Tibial artery (tissue), 4 donors: ENCODE measurements around the gene C12orf76.
A peak's percentile ranks its signal among the peaks of the same experiment; 100 is the strongest.

Experiments
- DNase-seq, 2 donors: peaks; one replicate each; pipeline ENCODE4 v3.0.0-alpha.2; 2019
- H3K27ac ChIP-seq, 2 donors: fragments of 200-600 bp; sonication (generic) in 1 of 2; 1 replicate in 1 of 2; 2 replicates in 1 of 2; pipeline ENCODE4 v1.5.1; 2018 to 2019; ENCODE audit warnings: mild to moderate bottlenecking in 1 of 2
- H3K27me3 ChIP-seq, 2 donors: fragments of 200-600 bp; sonication (generic) in 1 of 2; one replicate each; pipeline versions ENCODE4 v1.5.1 to v1.6.0; 2016 to 2019
- H3K36me3 ChIP-seq, 3 donors: fragments of 200-600 bp; sonication (generic) in 2 of 3; one replicate each; pipeline ENCODE4 v1.5.1; 2016 to 2019; ENCODE audit warnings: mild to moderate bottlenecking in 2 of 3
- H3K4me1 ChIP-seq, 4 donors: fragments of 200-600 bp; sonication (generic) in 2 of 4; 1 replicate in 3 of 4; 2 replicates in 1 of 4; pipeline ENCODE4 v1.5.1; 2016 to 2019
- H3K4me3 ChIP-seq, 2 donors: fragments of 200-600 bp; sonication (generic) in 1 of 2; 1 replicate in 1 of 2; 2 replicates in 1 of 2; pipeline ENCODE4 v1.5.1; 2018 to 2019; ENCODE audit warnings: mild to moderate bottlenecking in 2 of 2
- H3K9me3 ChIP-seq, 3 donors: fragments of 200-600 bp; sonication (generic) in 1 of 3; one replicate each; pipeline ENCODE4 v1.5.1; 2016 to 2019
- intact Hi-C: fragments of 100-400 bp; cut with DNase I; formaldehyde crosslinking; loops from one replicate; pipeline ENCODE4 v1.15.0; 2023; ENCODE audit warnings: low total_unique reads
- TF ChIP-seq, protein P1 (sequence below), 2 experiments: fragments of 200-600 bp in 1 of 2; fragments of 450-650 bp in 1 of 2; IDR thresholded peaks; one replicate each; pipeline ENCODE4 v1.5.1; 2017 to 2019; ENCODE audit warnings: antibody characterized with exemption in 2 of 2, mild to moderate bottlenecking in 1 of 2, moderate library complexity in 1 of 2

The C12orf76 gene

GRCh38 chr12:110039085-110039807 is 9.1 kb downstream of the C12orf76 start:
- TF ChIP-seq, protein P1, sequence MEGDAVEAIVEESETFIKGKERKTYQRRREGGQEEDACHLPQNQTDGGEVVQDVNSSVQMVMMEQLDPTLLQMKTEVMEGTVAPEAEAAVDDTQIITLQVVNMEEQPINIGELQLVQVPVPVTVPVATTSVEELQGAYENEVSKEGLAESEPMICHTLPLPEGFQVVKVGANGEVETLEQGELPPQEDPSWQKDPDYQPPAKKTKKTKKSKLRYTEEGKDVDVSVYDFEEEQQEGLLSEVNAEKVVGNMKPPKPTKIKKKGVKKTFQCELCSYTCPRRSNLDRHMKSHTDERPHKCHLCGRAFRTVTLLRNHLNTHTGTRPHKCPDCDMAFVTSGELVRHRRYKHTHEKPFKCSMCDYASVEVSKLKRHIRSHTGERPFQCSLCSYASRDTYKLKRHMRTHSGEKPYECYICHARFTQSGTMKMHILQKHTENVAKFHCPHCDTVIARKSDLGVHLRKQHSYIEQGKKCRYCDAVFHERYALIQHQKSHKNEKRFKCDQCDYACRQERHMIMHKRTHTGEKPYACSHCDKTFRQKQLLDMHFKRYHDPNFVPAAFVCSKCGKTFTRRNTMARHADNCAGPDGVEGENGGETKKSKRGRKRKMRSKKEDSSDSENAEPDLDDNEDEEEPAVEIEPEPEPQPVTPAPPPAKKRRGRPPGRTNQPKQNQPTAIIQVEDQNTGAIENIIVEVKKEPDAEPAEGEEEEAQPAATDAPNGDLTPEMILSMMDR (IDR thresholded peaks at IDR 0.05), result no peak
- Histone ChIP-seq H3K27ac (peak overlapping the region; percentile 15 to 60), H3K36me3 (peaks cover 19 to 57% (median 43%) of the 10 kb centered on the region in 3 donors), H3K4me1 (peaks cover 0 to 31% (median 14%) of the 10 kb centered on the region in 4 donors), H3K4me3 (no peak overlapping the region), H3K27me3 (no peaks in the 10 kb centered on the region), H3K9me3 (no peaks in the 10 kb centered on the region)
- intact Hi-C loops, result no loop called here
- no peak for DNase-seq

DNA sequence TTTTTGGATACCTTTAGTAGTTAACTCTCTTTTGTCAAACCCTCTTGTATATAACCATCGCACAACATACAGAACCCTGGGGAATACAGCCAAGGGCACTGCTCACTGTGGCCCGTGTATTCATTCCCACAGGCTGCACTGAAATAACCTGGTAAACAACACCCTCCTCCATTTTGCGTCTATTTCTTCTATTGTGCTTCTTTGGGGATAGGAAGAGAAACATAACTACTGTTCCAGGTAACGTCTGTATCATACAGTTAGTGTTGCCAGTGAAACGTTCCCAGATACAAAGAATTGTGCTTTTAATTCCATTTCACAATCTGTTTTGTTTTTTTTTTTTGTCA is 9.6 kb downstream of the C12orf76 start:
- Histone ChIP-seq H3K36me3 (peaks cover 19 to 62% (median 49%) of the 10 kb centered on the region in 3 donors), H3K4me1 (peaks cover 0 to 31% (median 14%) of the 10 kb centered on the region in 4 donors)
- intact Hi-C loops, result no loop called here

DNA sequence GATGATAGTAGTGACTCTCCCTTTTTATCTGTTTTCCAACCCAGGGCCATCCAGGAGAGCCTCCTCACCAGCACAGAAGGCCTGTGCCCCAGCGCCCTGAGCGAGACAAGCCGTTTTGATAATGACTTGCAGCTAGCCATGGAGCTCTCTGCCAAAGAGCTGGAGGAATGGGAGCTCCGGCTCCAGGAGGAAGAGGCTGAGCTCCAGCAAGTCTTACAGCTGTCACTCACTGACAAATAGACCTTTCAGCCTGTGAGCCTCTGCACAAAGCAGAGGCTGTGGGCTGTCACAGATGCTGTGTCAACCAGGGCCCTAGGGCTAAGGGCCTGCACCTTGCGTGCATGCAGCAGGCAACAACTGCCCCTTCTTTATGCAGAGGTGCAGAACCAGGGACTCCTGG is 11.0 kb downstream of the C12orf76 start:
- DNase-seq, result no peak
- H3K36me3 ChIP-seq, result peaks cover 19 to 66% (median 55%) of the 10 kb centered on the region in 3 donors
- no peak overlapping the region for H3K27ac ChIP-seq
- H3K27me3 ChIP-seq, result no peaks in the 10 kb centered on the region
- intact Hi-C loops, result no loop called here
- H3K9me3 ChIP-seq, result no peaks in the 10 kb centered on the region
- peaks cover 0 to 23% (median 12%) of the 10 kb centered on the region in 4 donors for H3K4me1 ChIP-seq
- TF ChIP-seq, protein P1 (IDR thresholded peaks at IDR 0.05), result no peak
- H3K4me3 ChIP-seq, result no peak overlapping the region

More for the DNA sequence above, 9.6 kb downstream of the C12orf76 start:
- DNase-seq, result no peak
- TF ChIP-seq, protein P1 (IDR thresholded peaks at IDR 0.05), result no peak
- Histone ChIP-seq H3K27ac (peak overlapping the region; percentile 3 to 60), H3K4me3 (no peak overlapping the region), H3K9me3 (no peaks in the 10 kb centered on the region), H3K27me3 (no peaks in the 10 kb centered on the region)

- no peak for DNase-seq
- H3K36me3 ChIP-seq, result peaks cover 7 to 68% (median 49%) of the 10 kb centered on the region in 3 donors
- TF ChIP-seq, protein P1 (IDR thresholded peaks at IDR 0.05), result no peak
- H3K27ac ChIP-seq, result no peak overlapping the region
- no peaks in the 10 kb centered on the region for H3K9me3 ChIP-seq
- no peak overlapping the region for H3K4me3 ChIP-seq
- H3K27me3 ChIP-seq, result no peaks in the 10 kb centered on the region
- peaks cover 0 to 23% (median 12%) of the 10 kb centered on the region in 4 donors for H3K4me1 ChIP-seq
- intact Hi-C loops, result no loop called here
These were observed 12.7 kb downstream of the C12orf76 start for GRCh38 chr12:110035534-110036104.

- Histone ChIP-seq H3K4me1 (peaks cover 0 to 9% (median 4%) of the 10 kb centered on the region in 4 donors), H3K9me3 (no peaks in the 10 kb centered on the region), H3K4me3 (no peak overlapping the region), H3K27me3 (no peaks in the 10 kb centered on the region), H3K27ac (no peak overlapping the region), H3K36me3 (peaks cover 22 to 85% (median 66%) of the 10 kb centered on the region in 3 donors)
- TF ChIP-seq, protein P1 (IDR thresholded peaks at IDR 0.05), result no peak
- no peak for DNase-seq
- intact Hi-C loops, result no loop called here
These were observed 14.4 kb downstream of the C12orf76 start for GRCh38 chr12:110033888-110034287.
